CD14-positive monocyte (primary cell): ENCODE measurements around the gene PLAC8L1. TPM values are rescaled to one million over a fixed set of nuclear protein-coding genes. Genes with fewer than 3 reads are reported as not detected.

Experiments
- DNase-seq, 3 donors: peaks; one replicate each; pipeline ENCODE4 v3.0.0-alpha.2; 2011 to 2022
- H2AFZ ChIP-seq: 2 replicates; pipeline ENCODE4 v1.6.0; 2012; ENCODE audit warnings: mild to moderate bottlenecking, low read depth, low read length, inconsistent platforms; ENCODE audit not compliant: insufficient read depth, poor library complexity, severe bottlenecking
- H3K27ac ChIP-seq, 2 donors: 1 replicate in 1 of 2; 2 replicates in 1 of 2; pipeline ENCODE4 v1.5.1; 2012 to 2013; ENCODE audit warnings: low read length in 2 of 2, control low read depth in 1 of 2, inconsistent platforms in 1 of 2, low read depth in 1 of 2, mild to moderate bottlenecking in 1 of 2
- H3K27me3 ChIP-seq, 2 donors: one replicate each; pipeline versions ENCODE4 v1.6.0 to v1.6.1; 2011 to 2013; ENCODE audit warnings: low read length in 2 of 2; ENCODE audit not compliant: control insufficient read depth in 2 of 2, insufficient read depth in 2 of 2
- H3K36me3 ChIP-seq, 2 donors: replicated peaks in 1 of 2; 1 replicate in 1 of 2; 2 replicates in 1 of 2; pipeline versions ENCODE4 v1.5.1 to v1.6.1; 2012 to 2013; ENCODE audit warnings: low read length in 2 of 2, control low read depth in 1 of 2, inconsistent platforms in 1 of 2, mild to moderate bottlenecking in 1 of 2; ENCODE audit not compliant: insufficient read depth in 2 of 2, control insufficient read depth in 1 of 2
- H3K4me1 ChIP-seq, 2 donors: 1 replicate in 1 of 2; 2 replicates in 1 of 2; pipeline versions ENCODE4 v1.5.1 to v1.6.1; 2012 to 2013; ENCODE audit warnings: low read length in 2 of 2, control low read depth in 1 of 2, inconsistent platforms in 1 of 2, mild to moderate bottlenecking in 1 of 2, moderate library complexity in 1 of 2; ENCODE audit not compliant: insufficient read depth in 2 of 2, control insufficient read depth in 1 of 2
- H3K4me2 ChIP-seq: replicated peaks from 2 replicates; pipeline ENCODE3; 2012; ENCODE audit warnings: low read length, moderate library complexity, mild to moderate bottlenecking; ENCODE audit not compliant: poor library complexity, severe bottlenecking; ENCODE audit errors: extremely low read depth
- H3K4me3 ChIP-seq, 3 experiments: fragments of 200-600 bp in 1 of 3; sonication (generic) in 1 of 3; replicated peaks in 1 of 3; 1 replicate in 2 of 3; 2 replicates in 1 of 3; pipeline ENCODE4 v1.5.1; 2011 to 2013; ENCODE audit warnings: low read length in 3 of 3, mild to moderate bottlenecking in 3 of 3, control low read depth in 2 of 3, low read depth in 2 of 3, inconsistent platforms in 1 of 3, moderate library complexity in 1 of 3
- H3K79me2 ChIP-seq: 2 replicates; pipeline ENCODE4 v1.6.0; 2012; ENCODE audit warnings: mild to moderate bottlenecking, control low read depth, inconsistent platforms, low read length, moderate library complexity; ENCODE audit not compliant: insufficient read depth
- H3K9ac ChIP-seq: 2 replicates; pipeline ENCODE4 v1.6.0; 2017; ENCODE audit warnings: low read length, mild to moderate bottlenecking; ENCODE audit not compliant: insufficient read depth, poor library complexity, severe bottlenecking
- H3K9me3 ChIP-seq, 2 donors: replicated peaks in 1 of 2; 1 replicate in 1 of 2; 2 replicates in 1 of 2; pipeline versions ENCODE4 v1.5.1 to v1.6.1; 2012 to 2013; ENCODE audit warnings: low read length in 2 of 2, control low read depth in 1 of 2; ENCODE audit not compliant: control insufficient read depth in 1 of 2, insufficient read depth in 1 of 2
- H4K20me1 ChIP-seq: 2 replicates; pipeline ENCODE4 v1.6.0; 2012; ENCODE audit warnings: mild to moderate bottlenecking, low read length, control low read depth, moderate library complexity; ENCODE audit not compliant: insufficient read depth
- H3K27ac Mint-ChIP-seq, 7 donors: one replicate each; pipeline ENCODE4 v1.8.0; 2020; ENCODE audit warnings: mild to moderate bottlenecking in 7 of 7, mixed read lengths in 7 of 7, moderate library complexity in 6 of 7, inconsistent platforms in 2 of 7
- H3K27me3 Mint-ChIP-seq, 3 donors: one replicate each; pipeline ENCODE4 v1.8.0; 2021 to 2022; ENCODE audit warnings: low read depth in 3 of 3, mild to moderate bottlenecking in 3 of 3, mixed read lengths in 3 of 3, moderate library complexity in 3 of 3, inconsistent platforms in 1 of 3
- H3K36me3 Mint-ChIP-seq, 2 donors: one replicate each; pipeline ENCODE4 v1.8.0; 2020; ENCODE audit warnings: mixed read lengths in 2 of 2, inconsistent platforms in 1 of 2, mild to moderate bottlenecking in 1 of 2
- H3K4me1 Mint-ChIP-seq: one replicate; pipeline ENCODE4 v1.8.0; 2020; ENCODE audit warnings: mild to moderate bottlenecking, mixed read lengths
- H3K4me3 Mint-ChIP-seq, 2 donors: one replicate each; pipeline ENCODE4 v1.8.0; 2020; ENCODE audit warnings: mild to moderate bottlenecking in 2 of 2, mixed read lengths in 2 of 2, moderate library complexity in 1 of 2
- H3K9me3 Mint-ChIP-seq, 7 donors: one replicate each; pipeline ENCODE4 v1.8.0; 2020 to 2022; ENCODE audit warnings: mixed read lengths in 7 of 7, mild to moderate bottlenecking in 6 of 7, moderate library complexity in 6 of 7, inconsistent platforms in 2 of 7
- WGBS: methylation state at CpG from one replicate; pipeline ENCODE4 v1.1.5; 2013; ENCODE audit warnings: missing lambda C conversion rate; ENCODE audit not compliant: insufficient coverage; 5-methylcytosine and 5-hydroxymethylcytosine counted together
- intact Hi-C, 2 donors: fragments of 100-400 bp; cut with micrococcal nuclease; formaldehyde crosslinking; loops; one replicate each; pipeline versions ENCODE4 v1.15.0 to v1.15.1; 2023
- polyA plus RNA-seq, 3 donors: library from polyadenylated mRNA; depleted of rRNA in 1 of 3; unstranded in 2 of 3; stranded (reverse) in 1 of 3; fragments of 300-500 nt in 2 of 3; fragments of >200 nt in 1 of 3; fragmentation: Illumina TruSeq in 2 of 3; gene quantifications; 1 replicate in 2 of 3; 2 replicates in 1 of 3; pipeline ENCODE4 v1.2.3, GENCODE V29; 2012 to 2021
- TF ChIP-seq, protein P1 (sequence below): fragments of 200-600 bp; IDR thresholded peaks from one replicate; pipeline ENCODE4 v1.8.0; 2022; ENCODE audit warnings: antibody characterized with exemption, mild to moderate bottlenecking

PLAC8L1 gene
- polyA plus RNA-seq, 3 donors, result not detected

DNA sequence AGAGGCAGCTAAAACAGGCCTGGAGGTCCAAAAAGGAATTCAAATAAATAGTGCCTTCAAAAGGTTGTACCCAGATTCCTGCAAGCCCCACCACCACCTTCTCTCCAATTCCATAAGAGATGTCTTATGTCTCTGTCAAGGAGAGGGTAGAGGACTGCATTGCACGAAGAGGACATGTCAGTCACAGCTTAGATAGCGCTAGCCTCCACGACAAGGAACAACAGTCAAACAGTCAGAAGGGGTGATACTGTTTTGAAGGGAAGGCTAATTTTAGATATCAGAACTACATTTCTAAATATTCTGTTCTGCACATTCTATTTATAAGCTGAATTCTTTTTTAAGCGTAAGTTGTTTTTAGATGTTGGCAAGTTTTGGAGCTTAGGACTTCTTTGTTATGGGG lies 34.2 kb downstream of the PLAC8L1 start:
- Mint-ChIP-seq H3K36me3 (no peaks in the 10 kb centered on the region), H3K4me1 (peaks cover 4% of the 10 kb centered on the region), H3K27ac (no peak overlapping the region), H3K4me3 (no peak overlapping the region), H3K27me3 (peaks cover 0 to 6% (median 2%) of the 10 kb centered on the region in 3 donors), H3K9me3 (no peaks in the 10 kb centered on the region)
- Histone ChIP-seq H3K4me1 (peaks cover 4 to 5% of the 10 kb centered on the region in 2 donors), H4K20me1 (no peaks in the 10 kb centered on the region), H3K4me3 (no peak overlapping the region), H3K79me2 (no peaks in the 10 kb centered on the region), H3K36me3 (no peaks in the 10 kb centered on the region), H3K9me3 (no peaks in the 10 kb centered on the region), H3K9ac (no peak overlapping the region), H3K27ac (no peak overlapping the region), H3K27me3 (no peaks in the 10 kb centered on the region), H2AFZ (no peak overlapping the region), H3K4me2 (no peak overlapping the region)
- TF ChIP-seq, protein P1, sequence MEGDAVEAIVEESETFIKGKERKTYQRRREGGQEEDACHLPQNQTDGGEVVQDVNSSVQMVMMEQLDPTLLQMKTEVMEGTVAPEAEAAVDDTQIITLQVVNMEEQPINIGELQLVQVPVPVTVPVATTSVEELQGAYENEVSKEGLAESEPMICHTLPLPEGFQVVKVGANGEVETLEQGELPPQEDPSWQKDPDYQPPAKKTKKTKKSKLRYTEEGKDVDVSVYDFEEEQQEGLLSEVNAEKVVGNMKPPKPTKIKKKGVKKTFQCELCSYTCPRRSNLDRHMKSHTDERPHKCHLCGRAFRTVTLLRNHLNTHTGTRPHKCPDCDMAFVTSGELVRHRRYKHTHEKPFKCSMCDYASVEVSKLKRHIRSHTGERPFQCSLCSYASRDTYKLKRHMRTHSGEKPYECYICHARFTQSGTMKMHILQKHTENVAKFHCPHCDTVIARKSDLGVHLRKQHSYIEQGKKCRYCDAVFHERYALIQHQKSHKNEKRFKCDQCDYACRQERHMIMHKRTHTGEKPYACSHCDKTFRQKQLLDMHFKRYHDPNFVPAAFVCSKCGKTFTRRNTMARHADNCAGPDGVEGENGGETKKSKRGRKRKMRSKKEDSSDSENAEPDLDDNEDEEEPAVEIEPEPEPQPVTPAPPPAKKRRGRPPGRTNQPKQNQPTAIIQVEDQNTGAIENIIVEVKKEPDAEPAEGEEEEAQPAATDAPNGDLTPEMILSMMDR, result no peak
- no peak for DNase-seq
- no CpG with 5 or more reads among the region's 4 CpGs for WGBS
- intact Hi-C loops, result no loop called here

DNA sequence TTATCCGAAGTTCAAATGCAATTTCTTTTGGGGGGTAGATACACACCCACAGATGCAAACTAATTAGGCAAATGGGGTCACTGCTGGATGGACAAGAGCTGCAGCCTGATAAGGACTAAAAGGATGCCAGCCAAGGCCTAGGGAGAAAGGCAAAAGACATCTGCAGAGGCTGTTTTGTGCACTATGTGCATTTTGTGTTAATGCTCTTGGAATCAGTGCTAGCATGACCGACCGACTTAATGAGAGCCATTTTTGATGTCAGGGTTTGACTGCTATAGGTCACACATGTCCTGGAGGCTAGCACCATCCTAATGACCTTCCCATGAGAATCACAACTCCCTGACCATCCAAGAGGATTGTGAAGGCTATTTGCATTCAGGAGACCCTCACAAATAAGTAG lies 34.6 kb downstream of the PLAC8L1 start:
- Histone ChIP-seq H3K36me3 (no peaks in the 10 kb centered on the region), H3K4me3 (no peak overlapping the region), H2AFZ (no peak overlapping the region), H3K27me3 (no peaks in the 10 kb centered on the region), H3K9ac (no peak overlapping the region), H3K79me2 (no peaks in the 10 kb centered on the region), H3K27ac (no peak overlapping the region), H3K9me3 (no peaks in the 10 kb centered on the region), H4K20me1 (no peaks in the 10 kb centered on the region), H3K4me1 (peaks cover under 1% of the 10 kb centered on the region in 2 donors), H3K4me2 (no peak overlapping the region)
- peaks cover 0 to under 1% (median 0%) of the 10 kb centered on the region in 7 donors for H3K9me3 Mint-ChIP-seq
- WGBS, result 100% methylated on average over 3 of the region's 3 CpGs
- peaks cover under 1% of the 10 kb centered on the region for H3K4me1 Mint-ChIP-seq
- H3K27ac Mint-ChIP-seq, result no peak overlapping the region
- no peaks in the 10 kb centered on the region for H3K36me3 Mint-ChIP-seq
- no peak for DNase-seq
- H3K27me3 Mint-ChIP-seq, result peaks cover 0 to 6% (median 2%) of the 10 kb centered on the region in 3 donors
- TF ChIP-seq, protein P1, result no peak
- no peak overlapping the region for H3K4me3 Mint-ChIP-seq
- intact Hi-C loops, result no loop called here
